ENCODE data around the gene GRIK2.

- TF ChIP-seq CTCF (IDR thresholded peaks at IDR 0.05) = no peak
- no peak for TF ChIP-seq POLR2AphosphoS5 (IDR thresholded peaks at IDR 0.05; ENCODE audit: low read depth, low read length)
- TF ChIP-seq TCF7L2 (IDR thresholded peaks at IDR 0.05; ENCODE audit: low read depth, low read length) = no peak
- no peak for TF ChIP-seq REST (IDR thresholded peaks at IDR 0.05; ENCODE audit: insufficient read depth in 1 of 2, low read depth in 2 of 2, low read length in 1 of 2)
Measured at GRCh38 chr6:101879782-101880181, 486.3 kb downstream of the GRIK2 start.
